ENCODE data around the gene SMIM14.
A peak's percentile ranks its signal among the peaks of the same experiment; 100 is the strongest.
"Not testable (repeated sequence)": the region's sequence is repeated elsewhere in the genome, so short reads cannot be mapped to it uniquely, and the experiment has no call there.

Gene SMIM14

DNA sequence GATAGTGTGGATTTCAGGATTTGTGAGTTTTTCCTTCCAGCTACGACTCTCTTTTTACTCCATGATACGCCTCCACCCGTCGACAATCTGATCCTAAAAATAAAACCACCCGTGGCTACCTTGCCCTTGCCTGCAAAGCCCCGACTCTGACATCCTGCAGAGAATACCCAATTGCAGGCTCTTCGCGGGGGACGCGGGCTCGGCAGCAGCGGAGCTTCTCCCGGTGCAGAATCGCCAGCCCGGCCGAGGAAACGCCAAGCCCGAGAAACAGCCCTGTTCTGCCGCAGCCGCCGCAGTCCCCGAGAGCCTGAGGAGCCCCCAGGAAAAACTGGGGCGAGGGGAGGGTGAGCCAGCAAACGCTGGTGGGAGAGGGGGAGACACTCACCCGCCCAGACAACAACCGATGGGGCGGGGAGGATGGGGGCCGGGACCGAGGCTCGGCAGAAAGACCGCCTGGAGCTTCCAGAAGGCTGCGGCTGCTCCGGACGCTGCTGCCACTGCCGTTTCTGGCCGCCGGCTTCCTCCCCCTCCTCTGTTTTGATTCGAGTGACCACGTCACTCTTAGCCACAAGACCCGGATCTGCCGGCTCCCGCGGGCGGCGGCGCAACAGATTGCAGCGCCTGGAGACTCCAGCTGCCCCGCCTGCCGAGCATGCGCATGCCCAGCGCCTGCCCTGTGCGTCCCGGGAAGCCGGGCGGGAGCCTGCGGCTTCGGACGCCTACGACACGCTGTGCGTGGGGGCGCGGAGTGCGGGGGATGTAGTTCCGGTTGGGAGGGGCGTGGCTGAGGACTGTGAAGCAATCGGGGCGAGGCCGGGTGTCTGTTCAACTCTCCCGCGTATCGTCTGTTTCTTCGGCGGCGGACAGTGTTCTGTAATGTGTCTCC is at the start of gene SMIM14:
SMIM14 (minus strand) TSS at position 512 of the 886 bp plus-strand sequence. CDS start 33,720 bp downstream, outside the sequence.
- DNase-seq = peak; percentile 86

DNA sequence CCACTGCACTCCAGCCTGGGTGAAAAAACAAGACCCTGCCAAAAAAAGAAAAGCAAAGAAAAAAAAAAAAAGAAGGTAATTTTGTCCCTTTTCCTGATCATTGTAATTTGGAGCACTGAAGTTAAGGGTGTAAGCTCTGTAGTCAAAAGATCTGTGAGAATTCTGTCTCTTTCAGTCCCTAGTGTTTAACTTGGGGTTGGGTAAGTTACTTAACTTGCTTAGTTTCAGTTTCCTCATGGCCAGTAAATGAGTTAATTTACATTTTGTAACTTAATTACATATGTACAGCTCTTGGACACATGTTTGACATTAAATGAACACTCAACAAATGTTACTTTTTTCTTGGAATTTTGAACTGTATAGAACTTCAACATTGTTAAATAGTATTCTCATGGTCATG is 48.3 kb upstream of the SMIM14 start:
- no peak for DNase-seq

DNA sequence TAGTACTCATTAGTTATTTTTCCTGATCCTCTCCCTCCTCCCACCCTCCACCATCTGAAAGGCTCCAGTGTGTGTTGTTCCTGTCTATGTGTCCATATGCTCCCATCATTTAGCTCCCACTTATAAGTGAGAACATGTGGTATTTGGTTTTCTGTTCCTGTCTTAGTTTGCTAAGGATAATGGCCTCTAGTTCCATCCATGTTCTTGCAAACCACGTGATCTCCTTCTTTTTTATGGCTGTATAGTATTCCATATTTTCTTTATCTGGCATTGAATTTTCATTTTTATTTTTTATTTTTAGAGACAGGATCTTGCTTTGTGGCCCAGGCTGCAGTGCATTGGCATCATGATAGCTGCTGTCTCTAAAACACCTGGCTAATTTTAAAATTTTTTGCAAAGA is 47.3 kb upstream of the SMIM14 start:
- no peak for DNase-seq

DNA sequence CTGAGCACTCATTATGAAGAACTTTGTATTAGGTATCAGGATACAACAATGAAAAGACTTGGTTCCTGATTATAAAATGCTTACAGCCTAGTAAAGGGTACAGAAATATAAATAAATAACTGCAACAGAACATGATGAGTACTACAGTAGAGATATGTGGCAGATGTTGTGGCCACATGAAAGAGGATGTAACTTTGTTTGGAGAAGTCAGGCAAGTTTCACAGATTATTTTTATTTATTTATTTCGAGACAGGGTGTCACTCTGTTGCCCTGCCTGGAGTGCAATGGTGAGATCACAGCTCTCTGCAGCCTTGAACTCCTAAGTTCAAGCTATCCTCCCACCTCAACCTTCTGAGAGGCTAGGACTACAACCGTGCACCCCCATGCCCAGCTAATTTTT is 43.5 kb upstream of the SMIM14 start:
- DNase-seq = no peak

DNA sequence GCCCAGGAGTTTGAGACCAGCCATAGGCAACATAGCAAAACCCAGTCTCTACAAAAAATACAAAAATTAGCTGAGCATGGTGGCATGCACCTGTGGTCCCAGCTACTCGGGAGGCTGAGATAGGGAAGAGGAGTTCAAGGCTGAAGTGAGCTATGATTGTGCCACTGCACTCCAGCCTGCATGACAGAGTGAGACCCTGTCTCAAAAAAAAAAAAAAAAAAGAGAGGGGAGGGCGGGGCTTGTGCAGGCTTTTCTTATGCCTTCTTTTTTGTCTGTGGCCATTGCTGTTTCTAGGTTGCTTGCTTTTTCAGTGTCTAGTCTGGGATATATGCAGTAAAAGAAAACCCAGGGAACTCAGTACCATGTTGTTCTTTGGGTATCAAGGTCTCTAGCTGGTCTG is 42.3 kb upstream of the SMIM14 start:
- DNase-seq = not testable (repeated sequence)

DNA sequence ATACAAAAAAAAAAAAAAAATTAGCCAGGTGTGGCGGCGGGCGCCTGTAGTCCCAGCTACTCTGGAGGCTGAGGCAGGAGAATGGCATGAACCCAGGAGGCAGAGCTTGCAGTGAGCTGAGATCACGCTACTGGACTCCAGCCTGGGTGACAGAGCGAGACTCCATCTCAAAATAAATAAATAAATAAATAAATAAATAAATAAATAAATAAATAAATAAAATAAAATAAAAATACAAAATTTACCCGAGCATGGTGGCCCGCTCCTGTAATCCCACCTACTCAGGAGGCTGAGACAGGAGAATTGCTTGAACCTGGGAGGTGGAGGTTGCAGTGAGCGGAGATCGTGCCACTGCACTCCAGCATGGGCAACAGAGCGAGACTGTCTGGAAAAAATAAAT is 37.0 kb upstream of the SMIM14 start:
- DNase-seq = not testable (repeated sequence)

DNA sequence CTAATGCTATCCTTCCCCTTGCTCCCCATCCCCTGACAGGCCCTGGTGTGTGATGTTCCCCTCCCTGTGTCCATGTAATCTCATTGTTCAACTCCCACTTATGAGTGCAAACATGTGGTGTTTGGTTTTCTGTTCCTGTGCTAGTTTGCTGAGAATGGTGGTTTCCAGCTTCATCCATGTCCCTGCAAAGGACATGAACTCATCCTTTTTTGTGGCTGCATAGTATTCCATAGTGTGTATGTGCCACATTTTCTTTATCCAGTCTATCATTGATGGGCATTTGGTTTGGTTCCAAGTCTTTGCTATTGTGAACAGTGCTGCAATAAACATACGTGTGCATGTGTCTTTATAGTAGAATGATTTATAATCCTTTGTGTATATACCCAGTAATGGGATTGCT is 31.6 kb upstream of the SMIM14 start:
- DNase-seq = not testable (repeated sequence)

DNA sequence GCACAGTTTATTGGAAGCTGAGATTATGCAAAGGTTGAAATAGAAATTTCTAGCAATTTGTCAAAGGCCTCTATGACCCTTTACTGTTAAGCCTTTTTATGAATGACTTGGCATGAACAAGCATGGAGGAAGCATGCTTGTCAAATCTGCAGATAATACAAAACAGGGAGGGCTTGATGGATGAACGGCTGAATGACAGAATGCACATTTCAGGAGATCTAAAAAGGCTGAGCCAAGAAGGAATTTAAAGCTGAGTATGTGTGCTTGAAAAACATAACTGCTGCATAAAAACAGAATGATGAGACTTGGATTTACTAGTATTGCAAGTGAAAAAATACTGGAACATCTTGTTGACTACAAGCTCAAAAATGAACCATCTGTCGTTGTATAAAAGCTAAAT is 30.2 kb upstream of the SMIM14 start:
- no peak for DNase-seq

DNA sequence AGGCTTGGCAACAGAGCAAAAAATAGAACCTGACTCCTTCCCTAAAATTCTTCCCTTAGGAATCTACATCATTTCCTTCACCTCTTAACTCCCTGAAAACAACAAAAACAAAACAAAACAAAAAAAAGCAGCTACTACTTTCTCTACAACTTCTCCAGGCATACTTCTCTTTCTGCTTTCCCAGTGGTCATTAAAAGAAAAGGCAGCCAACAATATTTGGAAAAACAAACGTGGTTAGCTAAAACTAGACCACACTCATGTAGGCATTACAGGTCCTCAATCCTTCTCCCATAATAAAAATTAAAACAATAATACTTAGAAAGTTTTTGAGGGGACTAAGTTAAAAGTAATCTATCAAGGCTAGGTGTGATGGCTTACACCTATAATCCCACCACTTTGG is 29.0 kb upstream of the SMIM14 start:
- DNase-seq = no peak

DNA sequence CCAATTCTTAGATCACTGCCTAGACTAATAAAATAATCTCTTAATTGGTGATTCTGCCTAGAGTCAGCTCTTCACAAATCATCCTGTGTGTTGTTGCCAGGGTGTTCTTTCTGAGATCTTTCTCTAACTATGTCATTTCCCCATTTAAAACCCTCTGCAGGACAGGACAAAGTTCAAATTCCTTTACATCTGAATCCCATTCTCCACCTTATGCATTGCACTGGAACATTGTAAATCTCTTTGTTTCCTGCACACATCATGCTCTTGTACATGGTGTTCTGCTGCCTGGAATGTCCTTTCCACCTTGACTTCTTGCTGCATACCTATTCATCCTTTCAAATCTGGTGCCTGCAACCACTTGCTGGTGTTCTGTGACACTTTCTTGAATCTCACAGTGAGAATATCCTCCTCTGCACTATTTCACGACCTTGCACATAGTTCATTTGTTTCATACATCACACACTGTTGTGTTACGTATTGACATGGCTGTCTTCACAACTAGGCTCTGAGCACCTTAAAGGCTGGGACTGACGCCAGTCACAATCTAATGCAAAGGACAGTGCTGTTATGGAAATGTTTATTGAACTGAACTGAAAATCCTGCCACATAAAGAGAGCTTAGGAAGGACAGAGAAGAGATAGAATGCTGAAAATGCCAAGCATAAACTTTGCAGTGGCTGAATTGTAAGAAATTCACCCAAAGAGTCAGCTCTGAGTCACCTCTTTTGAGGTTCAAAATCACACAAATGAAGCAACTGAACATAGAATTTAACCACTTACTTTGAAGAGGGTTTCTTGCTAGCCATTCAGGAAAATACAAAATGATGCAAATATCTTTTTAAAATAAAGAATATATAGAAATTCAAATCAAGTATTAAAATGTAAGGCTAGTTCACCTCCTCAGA is 26.4 kb upstream of the SMIM14 start:
- DNase-seq = no peak

DNA sequence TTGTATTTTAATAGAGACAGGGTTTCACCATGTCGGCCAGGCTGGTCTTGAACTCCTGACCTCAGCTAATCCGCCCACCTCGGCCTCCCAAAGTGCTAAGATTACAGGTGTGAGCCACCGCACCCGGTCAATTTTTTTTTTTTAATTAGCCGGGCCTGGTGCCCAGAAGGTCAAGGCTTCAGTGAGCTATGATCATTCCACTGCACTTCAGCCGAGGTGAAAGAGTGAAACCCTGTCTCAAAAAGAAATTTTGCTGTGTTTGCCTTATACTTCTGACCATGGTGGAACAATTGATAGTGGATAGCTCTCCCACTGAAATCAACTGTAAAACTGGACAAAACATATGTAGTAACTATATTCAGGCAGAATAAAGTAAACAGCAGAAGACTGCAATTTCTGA is 24.0 kb upstream of the SMIM14 start:
- DNase-seq = no peak

DNA sequence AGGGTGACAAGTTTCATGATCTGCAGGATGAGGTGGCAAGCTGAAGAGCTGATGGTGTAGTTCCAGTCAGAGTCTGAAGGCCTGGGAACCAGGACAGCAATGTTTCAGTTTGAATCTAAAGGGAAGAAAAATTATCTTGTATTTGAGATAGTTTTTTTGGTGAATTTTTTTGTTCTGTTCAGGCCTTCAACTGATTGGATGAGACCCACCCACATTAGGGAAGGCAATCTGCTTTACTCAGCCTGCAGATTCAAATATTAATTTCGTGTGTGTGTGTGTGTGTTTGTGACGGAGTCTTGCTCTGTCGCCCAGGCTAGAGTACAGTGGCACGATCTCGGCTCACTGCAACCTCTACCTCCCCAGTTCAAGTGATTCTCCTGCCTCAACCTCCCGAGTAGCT is 22.1 kb upstream of the SMIM14 start:
- DNase-seq = no peak

DNA sequence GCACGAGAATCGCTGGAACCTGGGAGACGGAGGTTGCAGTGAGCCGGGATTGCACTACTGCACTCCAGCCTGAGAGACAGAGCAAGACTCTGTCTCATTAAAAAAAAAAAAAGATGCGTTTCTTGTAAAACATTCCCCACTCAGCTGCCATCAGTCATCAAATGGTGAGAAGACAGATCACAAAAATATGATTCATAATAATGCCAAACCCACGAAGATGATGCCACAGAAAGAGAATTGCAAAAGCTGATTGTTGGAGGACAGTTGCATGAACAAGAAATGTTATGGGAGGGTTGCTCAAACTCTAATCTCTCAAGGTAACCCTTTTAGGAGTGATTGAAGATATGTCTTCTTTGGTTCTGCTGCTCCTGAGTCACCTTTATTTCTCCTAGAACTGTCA is 21.4 kb upstream of the SMIM14 start:
- no peak for DNase-seq

DNA sequence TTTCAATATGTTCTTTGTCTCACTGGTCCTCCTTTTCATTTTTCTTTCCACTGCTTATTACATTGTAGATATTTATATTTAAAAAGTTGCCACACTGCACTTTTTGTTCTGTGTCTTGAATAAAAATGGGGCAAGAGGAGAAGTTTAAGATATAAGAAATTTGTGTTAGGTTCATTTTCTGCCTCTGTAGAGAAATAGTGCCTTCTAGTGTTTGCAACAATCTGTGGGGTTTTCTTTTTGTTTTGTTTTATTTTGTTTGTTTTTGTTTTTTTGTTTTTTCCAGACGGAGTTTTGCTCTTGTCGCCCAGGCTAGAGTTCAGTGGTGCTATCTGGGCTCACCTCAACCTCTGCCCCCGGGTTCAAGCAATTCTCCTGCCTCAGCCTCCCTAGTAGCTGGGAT is 20.1 kb upstream of the SMIM14 start:
- no peak for DNase-seq

DNA sequence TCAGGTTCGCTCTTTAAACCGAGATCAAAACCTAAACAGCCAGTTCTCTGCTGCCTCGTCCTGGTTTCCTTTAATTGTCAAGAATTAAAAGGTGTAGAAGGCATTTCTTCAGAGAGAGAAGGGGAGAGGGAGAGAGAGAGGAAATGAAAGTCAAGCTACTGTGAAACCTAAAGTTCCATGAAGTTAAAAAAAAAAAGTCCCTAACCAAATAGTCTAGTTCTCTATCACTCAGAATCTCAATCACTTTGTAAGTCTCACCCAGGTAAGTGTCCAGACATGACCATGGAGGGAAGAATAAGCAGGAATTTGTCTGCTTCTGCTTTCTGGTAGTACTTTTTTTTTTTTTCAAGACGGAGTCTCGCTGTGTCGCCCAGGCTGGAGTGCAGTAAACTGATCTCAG is 18.8 kb upstream of the SMIM14 start:
- no peak for DNase-seq

DNA sequence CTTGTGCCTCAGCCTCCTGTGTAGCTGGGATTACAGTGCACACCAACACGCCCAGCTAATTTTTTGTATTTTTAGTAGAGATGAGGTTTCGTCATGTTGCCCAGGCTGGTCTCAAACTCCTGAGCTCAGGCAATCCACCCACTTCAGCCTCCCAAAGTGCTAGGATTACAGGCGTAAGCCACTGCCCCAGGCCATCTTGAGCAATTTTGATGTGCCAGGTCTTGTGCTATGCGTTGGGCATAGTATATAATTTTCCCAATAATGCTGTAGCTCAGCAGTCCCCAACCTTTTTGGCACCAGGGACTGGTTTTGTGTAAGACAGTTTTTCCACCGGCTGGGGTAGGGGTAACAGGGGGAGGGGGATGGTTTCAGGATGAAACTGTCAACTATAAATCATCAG is 18.0 kb upstream of the SMIM14 start:
- not testable (repeated sequence) for DNase-seq

DNA sequence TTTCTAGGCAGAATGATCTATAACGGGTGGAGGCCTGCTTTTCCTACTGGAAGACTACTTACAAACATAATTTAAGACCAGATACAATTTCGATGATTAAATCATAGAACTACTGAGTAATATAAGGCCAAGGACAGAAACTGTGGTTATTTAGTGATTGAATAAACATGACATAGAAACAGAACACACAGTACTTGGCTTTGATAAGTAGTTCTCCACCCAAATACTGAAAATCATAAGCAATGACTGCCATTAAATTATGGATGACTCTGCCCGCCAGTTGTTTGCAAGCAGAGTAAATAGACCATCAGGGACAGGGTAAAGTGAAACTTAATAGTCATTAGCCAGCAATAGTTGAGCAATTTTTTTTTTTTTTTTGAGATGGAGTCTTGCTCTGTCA is 17.2 kb upstream of the SMIM14 start:
- DNase-seq = no peak

DNA sequence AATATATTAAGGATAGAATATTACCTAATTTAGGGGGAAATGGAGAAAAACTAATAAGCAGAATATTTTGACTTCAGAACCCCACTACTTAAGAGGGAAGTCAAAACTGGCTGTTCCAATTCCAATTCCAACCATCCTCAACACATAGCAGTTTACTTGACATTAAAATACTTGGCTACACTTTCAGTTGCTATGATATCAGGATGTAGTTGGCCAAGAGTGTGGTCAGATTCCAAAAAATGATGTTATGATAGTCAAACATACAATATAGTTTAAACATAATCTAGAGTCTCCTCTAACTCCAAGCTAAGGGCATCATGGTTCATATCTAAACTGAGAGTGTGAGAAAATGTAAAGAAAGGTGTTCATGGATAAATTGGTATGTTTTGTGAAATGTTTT is 16.5 kb upstream of the SMIM14 start:
- DNase-seq = no peak

DNA sequence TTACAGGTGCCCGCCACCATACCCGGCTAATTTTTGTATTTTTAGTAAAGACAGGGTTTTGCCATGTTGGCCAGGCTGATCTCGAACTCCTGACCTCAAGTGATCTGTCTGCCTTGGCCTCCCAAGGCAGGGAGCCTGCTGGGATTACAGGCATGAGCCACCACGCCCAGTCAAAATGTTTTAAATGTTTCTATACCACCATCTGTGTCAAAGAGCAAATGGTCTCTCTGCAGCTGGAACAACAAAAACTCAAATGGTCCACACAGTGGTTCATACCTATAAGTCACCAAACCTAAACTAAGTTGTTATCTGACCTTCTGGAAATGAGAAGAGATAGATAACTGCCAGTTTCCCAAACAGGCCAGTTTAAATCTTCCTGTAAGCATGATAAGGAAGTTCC is 12.9 kb upstream of the SMIM14 start:
- not testable (repeated sequence) for DNase-seq

DNA sequence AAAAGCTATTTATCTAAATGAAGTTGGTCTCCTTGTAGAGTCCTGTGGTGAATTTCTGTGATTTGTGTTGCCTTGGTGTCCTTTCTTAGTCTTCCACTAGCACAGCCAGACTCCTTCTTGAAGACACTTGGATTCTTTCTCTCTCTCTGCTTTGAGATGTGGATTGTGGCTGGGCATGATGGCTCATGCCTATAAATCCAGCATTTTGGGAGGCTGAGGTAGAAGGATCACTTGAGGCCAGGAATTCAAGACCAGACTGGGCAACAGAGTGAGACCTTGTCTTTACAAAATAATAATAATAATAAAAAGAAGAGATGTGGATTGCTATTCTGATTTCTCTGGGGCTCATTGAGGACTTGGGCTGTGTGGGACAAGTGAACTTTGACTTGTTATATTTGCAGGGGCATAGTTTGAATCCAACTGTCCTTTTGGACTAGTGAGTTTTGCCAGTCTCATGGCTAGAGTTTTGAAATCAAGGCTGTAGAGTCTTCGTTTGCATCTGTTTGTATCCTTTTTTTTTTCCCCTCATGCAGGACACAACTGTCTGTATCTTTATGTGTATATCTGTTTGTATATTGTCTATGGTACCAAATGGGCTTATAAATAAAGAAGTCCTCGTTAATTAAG is 11.1 kb upstream of the SMIM14 start:
- DNase-seq = no peak

DNA sequence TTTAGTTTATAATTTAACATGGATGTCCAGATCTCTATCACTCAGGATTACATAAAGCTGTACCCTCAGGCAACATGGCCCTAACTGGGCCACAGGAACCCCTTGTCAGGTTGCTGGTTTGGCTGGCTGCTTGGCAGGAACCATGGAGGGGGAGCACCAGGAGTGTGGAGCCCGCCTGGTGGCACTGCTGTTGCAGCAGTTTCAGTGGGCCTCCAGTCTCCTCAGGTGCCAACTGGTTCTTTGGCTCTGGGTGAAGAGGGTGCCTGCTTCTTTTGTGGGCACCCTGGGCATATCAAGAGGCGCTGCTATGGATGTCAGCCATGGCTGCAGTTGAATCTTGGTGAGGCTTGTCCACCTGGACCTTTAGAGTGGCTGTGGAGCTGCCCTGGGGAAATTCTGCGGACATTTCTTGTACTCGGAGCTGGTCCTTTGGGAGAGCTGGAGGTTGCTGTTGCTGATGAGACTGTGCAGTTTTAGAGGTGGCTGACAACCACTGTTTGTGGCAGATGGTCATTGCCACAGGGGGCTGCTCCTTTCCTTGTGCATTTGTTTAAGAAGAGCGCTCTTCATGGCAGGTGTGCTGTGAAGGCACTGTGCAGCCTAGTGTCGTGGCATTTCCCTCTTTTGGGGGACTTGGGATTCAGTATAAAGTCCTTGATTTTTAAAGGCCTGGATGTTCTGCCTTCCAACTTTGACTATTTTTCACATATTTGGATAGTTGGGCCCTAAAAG is 10.3 kb upstream of the SMIM14 start:
- no peak for DNase-seq

DNA sequence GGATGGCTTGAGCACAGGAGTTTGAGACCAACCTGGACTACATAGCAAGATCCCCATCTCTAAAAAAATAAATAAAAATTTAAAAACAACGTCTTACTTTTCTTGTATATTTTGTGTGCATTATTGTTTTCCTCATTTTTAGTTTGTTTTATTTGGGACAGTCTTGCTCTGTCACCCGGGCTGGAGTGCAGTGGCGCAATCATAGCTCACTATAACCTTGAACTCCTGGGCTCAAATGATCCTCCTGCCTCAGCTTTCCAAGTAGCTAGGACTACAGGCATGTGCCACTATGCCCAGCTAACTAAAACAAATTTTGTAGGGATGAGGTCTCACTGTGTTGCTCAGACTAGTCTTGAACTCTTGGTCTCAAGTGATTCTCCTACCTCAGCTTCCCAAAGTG is 9.5 kb upstream of the SMIM14 start:
- DNase-seq = no peak

Measured in NCI-H1436 treated with DMSO at 0.1 percent for 48 hours (cell line).